Mesendoderm (in vitro differentiated cells): ENCODE data around the gene TOR4A.

Source experiments
- DNase-seq: peaks from one replicate; pipeline ENCODE4 v3.0.0; 2013
- H2AK5ac ChIP-seq: 2 replicates; pipeline ENCODE4 v1.6.1; 2013; ENCODE audit warnings: low read length, inconsistent platforms
- H2BK120ac ChIP-seq: 2 replicates; pipeline ENCODE4 v1.6.1; 2013; ENCODE audit warnings: low read depth, mild to moderate bottlenecking, low read length, moderate library complexity, mixed read lengths
- H2BK15ac ChIP-seq: replicated peaks from 2 replicates; pipeline ENCODE4 v1.6.1; 2013; ENCODE audit warnings: low read depth, mild to moderate bottlenecking, moderate library complexity
- H2BK5ac ChIP-seq: 2 replicates; pipeline ENCODE4 v1.6.1; 2013; ENCODE audit warnings: low read length, inconsistent platforms
- H3K18ac ChIP-seq: 2 replicates; pipeline ENCODE4 v1.6.1; 2013; ENCODE audit warnings: mild to moderate bottlenecking, low read length, mixed read lengths
- H3K23ac ChIP-seq: one replicate; pipeline ENCODE4 v1.6.1; 2013; ENCODE audit warnings: low read length
- H3K27ac ChIP-seq: 2 replicates; pipeline ENCODE4 v1.5.1; 2013; ENCODE audit warnings: low read depth, mild to moderate bottlenecking, inconsistent platforms, low read length, moderate library complexity
- H3K27me3 ChIP-seq: 2 replicates; pipeline ENCODE4 v1.6.1; 2013; ENCODE audit warnings: low read length, control low read depth, mild to moderate bottlenecking, inconsistent platforms; ENCODE audit not compliant: insufficient read depth, poor library complexity
- H3K36me3 ChIP-seq: 2 replicates; pipeline ENCODE4 v1.6.1; 2013; ENCODE audit warnings: low read length, inconsistent platforms; ENCODE audit not compliant: control insufficient read depth, insufficient read depth
- H3K4ac ChIP-seq: one replicate; pipeline ENCODE4 v1.6.1; 2013; ENCODE audit warnings: low read depth, mild to moderate bottlenecking, low read length, moderate library complexity
- H3K4me1 ChIP-seq: 2 replicates; pipeline ENCODE4 v1.6.1; 2013; ENCODE audit warnings: low read depth, low read length, inconsistent platforms; ENCODE audit not compliant: control insufficient read depth
- H3K4me2 ChIP-seq: 2 replicates; pipeline ENCODE4 v1.6.1; 2013; ENCODE audit warnings: low read length
- H3K4me3 ChIP-seq: 2 replicates; pipeline ENCODE4 v1.5.1; 2013; ENCODE audit warnings: mild to moderate bottlenecking, low read length
- H3K56ac ChIP-seq: one replicate; pipeline ENCODE4 v1.6.1; 2013; ENCODE audit warnings: low read length
- H3K79me1 ChIP-seq: 2 replicates; pipeline ENCODE4 v1.6.1; 2013; ENCODE audit warnings: low read length, inconsistent platforms
- H3K79me2 ChIP-seq: 2 replicates; pipeline ENCODE4 v1.6.1; 2013; ENCODE audit warnings: mild to moderate bottlenecking, low read length; ENCODE audit not compliant: control insufficient read depth, insufficient read depth
- H3K9ac ChIP-seq: 2 replicates; pipeline ENCODE4 v1.6.1; 2013; ENCODE audit warnings: low read length, inconsistent platforms
- H4K5ac ChIP-seq: one replicate; pipeline ENCODE4 v1.6.1; 2013; ENCODE audit warnings: low read length
- H4K8ac ChIP-seq: one replicate; pipeline ENCODE4 v1.6.1; 2013; ENCODE audit warnings: low read depth, mild to moderate bottlenecking, control low read depth, low read length, moderate library complexity
- WGBS: extraction: QIAGEN DNeasy Blood & Tissue Kit; methylation state at CpG from one replicate; pipeline ENCODE4 v1.1.7; 2013; ENCODE audit warnings: low lambda C conversion rate, missing lambda C conversion rate; ENCODE audit not compliant: insufficient coverage; ENCODE audit errors: extremely low coverage; 5-methylcytosine and 5-hydroxymethylcytosine counted together

The TOR4A gene

DNA sequence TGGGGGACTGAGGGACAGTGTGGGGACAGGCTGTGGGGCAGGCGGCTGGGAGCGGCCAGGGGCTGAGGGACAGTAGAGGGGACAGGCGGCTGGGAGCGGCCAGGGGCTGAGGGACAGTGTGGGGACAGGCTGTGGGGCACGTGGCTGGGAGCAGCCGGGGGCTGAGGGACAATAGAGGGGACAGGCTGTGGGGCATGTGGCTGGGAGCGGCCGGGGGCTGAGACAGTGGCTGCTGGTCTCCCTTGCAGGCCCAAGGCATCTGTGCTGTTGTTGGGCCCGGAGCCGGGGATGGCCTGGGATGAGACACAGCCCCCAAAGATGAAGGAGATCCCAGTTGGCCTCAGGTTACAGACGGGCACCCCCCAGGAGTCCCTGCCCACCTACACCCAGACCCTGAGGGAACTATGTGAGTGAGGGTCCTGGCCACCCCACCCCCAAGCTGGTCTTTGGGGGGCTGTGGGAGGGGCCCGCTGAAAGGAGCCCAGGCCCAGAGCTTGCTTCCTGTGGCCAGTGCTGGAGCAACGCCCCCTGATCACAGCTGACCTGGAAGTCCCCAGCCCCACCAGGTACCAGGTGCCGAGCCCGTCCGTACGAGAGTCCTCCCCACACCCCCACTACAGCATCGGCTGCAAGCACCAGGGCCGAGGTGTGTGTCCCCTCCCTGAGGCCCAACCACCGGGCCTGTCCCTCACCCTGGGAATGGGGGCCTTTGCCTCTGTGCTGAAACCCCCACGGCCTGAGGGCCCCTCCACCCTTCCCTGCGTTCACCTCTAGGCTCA, 25.8 kb upstream of the TOR4A start:
- no peak overlapping the region for H3K27ac ChIP-seq
- peak overlapping the region; percentile 38 for H3K9ac ChIP-seq
- no peak overlapping the region for H3K4ac ChIP-seq
- peaks cover 9% of the 10 kb centered on the region for H3K4me1 ChIP-seq
- peaks cover 6% of the 10 kb centered on the region for H3K79me1 ChIP-seq
- no CpG with 5 or more reads among the region's 22 CpGs for WGBS
- H4K5ac ChIP-seq = no peak overlapping the region
- H3K27me3 ChIP-seq = no peaks in the 10 kb centered on the region
- DNase-seq = no peak
- H2AK5ac ChIP-seq = peak overlapping the region; percentile 96
- H3K79me2 ChIP-seq = peaks cover 13% of the 10 kb centered on the region
- H2BK5ac ChIP-seq = no peak overlapping the region
- H3K4me3 ChIP-seq = no peak overlapping the region
- H3K23ac ChIP-seq = no peak overlapping the region
- no peak overlapping the region for H4K8ac ChIP-seq
- no peak overlapping the region for H2BK120ac ChIP-seq
- no peaks in the 10 kb centered on the region for H3K36me3 ChIP-seq
- H3K56ac ChIP-seq = peak overlapping the region; percentile 67
- no peak overlapping the region for H3K18ac ChIP-seq
- no peak overlapping the region for H3K4me2 ChIP-seq
- no peak overlapping the region for H2BK15ac ChIP-seq

DNA sequence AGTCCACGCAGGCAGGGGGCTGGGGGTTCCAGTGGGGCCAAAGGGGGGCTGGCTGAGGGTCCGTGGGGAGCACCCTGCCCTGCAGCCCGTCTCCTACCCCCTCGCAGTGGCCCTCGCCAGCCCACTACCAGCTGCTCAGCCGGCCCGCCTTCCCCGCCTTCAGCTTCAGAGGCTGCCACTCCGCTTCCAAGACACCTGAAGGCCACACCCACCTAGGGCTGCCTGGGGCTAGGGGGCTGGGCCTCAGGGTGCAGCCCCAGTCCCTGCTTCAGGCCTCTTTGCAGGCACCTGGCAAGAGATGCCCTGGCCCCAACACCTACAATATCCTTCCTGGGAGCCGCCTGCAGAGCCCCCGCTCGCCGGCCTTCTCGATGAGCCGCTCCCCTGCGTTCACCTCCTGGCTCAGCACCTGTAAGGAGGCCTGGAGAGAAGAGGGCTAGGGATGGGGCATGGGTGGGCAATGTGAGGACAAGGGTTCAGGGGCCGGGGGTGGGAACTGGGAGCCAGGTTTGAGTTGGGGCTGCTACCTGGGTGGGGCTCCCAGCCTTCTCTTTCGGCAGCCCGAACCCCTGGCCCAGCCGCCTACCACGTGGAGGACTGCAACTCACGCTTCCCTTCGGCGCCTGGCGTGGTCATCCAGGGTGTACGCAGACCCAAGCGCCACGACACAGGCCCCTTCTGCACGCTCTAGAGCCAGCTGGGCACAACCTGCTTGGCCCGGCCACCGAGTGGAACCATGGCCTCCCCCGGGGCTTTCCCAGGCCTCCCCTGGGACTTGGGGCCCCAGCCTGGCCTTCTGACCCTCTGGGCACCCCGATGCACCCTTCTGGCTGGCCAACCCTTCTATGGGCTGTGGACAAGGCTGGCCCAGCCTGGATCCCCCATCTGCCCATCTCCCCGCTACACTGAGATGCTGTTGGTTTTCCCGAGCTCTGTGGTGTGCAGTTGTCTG, 24.7 kb upstream of the TOR4A start:
- H3K56ac ChIP-seq = no peak overlapping the region
- no peak for DNase-seq
- no peaks in the 10 kb centered on the region for H3K27me3 ChIP-seq
- no peak overlapping the region for H2BK15ac ChIP-seq
- H3K9ac ChIP-seq = no peak overlapping the region
- H3K23ac ChIP-seq = no peak overlapping the region
- no peak overlapping the region for H3K4me3 ChIP-seq
- peaks cover 16% of the 10 kb centered on the region for H3K79me2 ChIP-seq
- H3K27ac ChIP-seq = no peak overlapping the region
- no peak overlapping the region for H2BK5ac ChIP-seq
- H3K36me3 ChIP-seq = peaks cover 1% of the 10 kb centered on the region
- WGBS = no CpG with 5 or more reads among the region's 35 CpGs
- H3K4me2 ChIP-seq = no peak overlapping the region
- H4K5ac ChIP-seq = no peak overlapping the region
- peaks cover 9% of the 10 kb centered on the region for H3K79me1 ChIP-seq
- no peak overlapping the region for H2AK5ac ChIP-seq
- no peak overlapping the region for H2BK120ac ChIP-seq
- peaks cover 9% of the 10 kb centered on the region for H3K4me1 ChIP-seq
- H4K8ac ChIP-seq = no peak overlapping the region
- H3K4ac ChIP-seq = no peak overlapping the region
- H3K18ac ChIP-seq = no peak overlapping the region

DNA sequence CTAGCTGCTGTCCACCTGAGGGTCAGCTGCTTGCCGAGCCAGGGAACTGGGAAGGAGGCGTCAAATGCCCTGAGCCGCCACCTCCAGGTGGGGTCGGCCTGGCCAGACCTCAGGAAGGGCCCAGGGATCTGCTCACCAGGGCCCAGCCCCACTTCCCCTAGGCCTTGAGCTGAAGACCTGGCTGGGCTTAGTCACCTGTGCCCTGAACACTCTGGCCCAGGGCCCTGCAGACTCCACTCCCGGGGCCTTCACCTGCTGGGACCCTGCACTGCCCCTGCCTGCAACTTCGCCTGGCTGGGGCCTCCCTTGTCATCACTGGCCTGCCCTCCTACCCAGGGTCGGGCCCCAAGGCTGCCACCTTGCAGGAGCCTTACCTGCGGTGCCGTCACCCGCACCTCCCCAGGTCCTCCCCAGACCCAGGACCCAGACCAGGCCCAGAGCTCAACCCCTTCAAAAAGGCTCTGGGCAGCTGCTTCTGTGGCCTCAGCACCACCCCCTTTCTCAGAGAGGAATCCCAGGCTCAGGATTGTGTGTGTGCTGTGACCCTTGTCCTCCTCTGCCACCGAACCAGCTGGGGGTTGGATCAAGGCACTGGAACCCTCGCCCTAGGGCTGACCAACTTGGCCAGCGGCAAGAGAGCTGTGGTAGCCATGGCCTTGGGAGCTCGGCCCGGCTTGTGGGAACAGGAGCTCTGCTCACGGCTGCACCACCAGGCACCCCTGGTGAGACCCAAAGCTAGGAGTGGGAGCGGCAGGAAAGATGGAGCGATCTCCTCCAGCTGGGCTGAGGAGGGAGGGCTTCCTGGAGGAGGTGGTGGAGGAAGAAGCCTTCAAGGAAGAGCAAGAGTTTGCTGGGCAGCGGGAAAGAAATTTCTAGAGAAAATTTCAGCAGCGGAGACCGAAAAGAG, 23.6 kb upstream of the TOR4A start:
- Histone ChIP-seq H3K4ac (peak overlapping the region; percentile 88), H3K4me2 (peak overlapping the region; percentile 70), H4K8ac (no peak overlapping the region), H3K4me1 (peaks cover 9% of the 10 kb centered on the region), H3K79me2 (peaks cover 16% of the 10 kb centered on the region), H3K9ac (peak overlapping the region; percentile 99), H3K79me1 (peaks cover 9% of the 10 kb centered on the region), H2BK15ac (no peak overlapping the region), H3K4me3 (peak overlapping the region; percentile 56), H3K56ac (peak overlapping the region; percentile 99), H2BK120ac (no peak overlapping the region), H3K27me3 (no peaks in the 10 kb centered on the region), H2BK5ac (no peak overlapping the region), H3K36me3 (peaks cover 1% of the 10 kb centered on the region), H3K27ac (no peak overlapping the region), H4K5ac (no peak overlapping the region), H2AK5ac (peak overlapping the region; percentile 74), H3K18ac (peak overlapping the region; percentile 88), H3K23ac (no peak overlapping the region)
- no peak for DNase-seq
- no CpG with 5 or more reads among the region's 21 CpGs for WGBS

DNA sequence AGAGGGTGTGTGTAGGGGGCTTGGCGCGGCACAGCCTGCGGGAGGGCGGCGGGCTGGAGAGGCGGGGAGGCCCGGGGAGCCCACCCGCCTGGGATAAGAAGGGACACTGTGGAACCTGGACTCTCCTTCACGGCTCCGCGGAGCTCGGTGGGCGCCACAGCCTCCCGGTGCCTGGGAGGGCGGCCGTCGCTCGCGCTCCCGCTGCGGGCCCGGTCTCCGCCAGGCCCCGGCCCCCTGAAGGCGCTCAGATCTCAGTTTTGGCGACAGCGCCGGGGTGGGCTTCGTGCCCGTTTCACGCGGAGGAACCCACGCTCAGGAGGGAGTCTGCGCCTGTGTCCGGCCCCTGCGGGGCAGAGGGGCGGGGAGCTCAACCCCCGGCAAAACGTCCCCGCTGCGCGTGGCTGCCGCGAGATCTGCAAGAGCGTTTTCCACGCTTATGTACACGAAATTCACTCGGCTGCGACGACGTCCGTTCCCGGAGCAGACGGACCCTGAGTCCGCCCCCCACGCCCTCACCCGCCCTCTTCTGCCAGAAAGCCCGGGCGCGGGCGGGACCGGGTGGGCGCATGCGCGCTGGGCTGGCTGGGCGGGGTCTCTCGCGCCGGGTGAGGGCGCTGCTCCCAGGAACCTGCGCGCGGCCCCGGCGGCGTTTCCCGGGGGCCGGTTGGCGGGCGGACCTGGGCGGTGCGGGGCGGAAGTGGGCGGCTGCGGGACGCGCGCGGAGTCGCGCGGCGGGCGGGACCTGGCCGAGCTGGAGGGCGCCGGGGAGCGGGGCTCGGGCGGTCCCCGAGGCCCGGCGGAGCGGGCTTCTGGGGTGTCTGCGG, 22.7 kb upstream of the TOR4A start, which contains the start of gene NELFB:
Gene NELFB, plus strand, starts transcription at position 704 of the 824 bp plus-strand sequence.
- H3K27me3 ChIP-seq = no peaks in the 10 kb centered on the region
- peaks cover 9% of the 10 kb centered on the region for H3K4me1 ChIP-seq
- peak within 1 kb of the TSS; percentile 54 for H3K27ac ChIP-seq
- H4K5ac ChIP-seq = no peak within 1 kb of the TSS
- no peak within 1 kb of the TSS for H2BK15ac ChIP-seq
- H3K36me3 ChIP-seq = peaks cover 3% of the 10 kb centered on the region
- peak within 1 kb of the TSS; percentile 99 for H3K56ac ChIP-seq
- no CpG with 5 or more reads among the region's 105 CpGs for WGBS
- no peak within 1 kb of the TSS for H3K23ac ChIP-seq
- H2AK5ac ChIP-seq = peak within 1 kb of the TSS; percentile 74
- peaks cover 9% of the 10 kb centered on the region for H3K79me1 ChIP-seq
- DNase-seq = peak; percentile 88
- H2BK120ac ChIP-seq = peak within 1 kb of the TSS; percentile 1
- H3K4me2 ChIP-seq = peak within 1 kb of the TSS; percentile 70
- peak within 1 kb of the TSS; percentile 82 for H3K4me3 ChIP-seq
- peak within 1 kb of the TSS; percentile 92 for H4K8ac ChIP-seq
- peak within 1 kb of the TSS; percentile 9 for H2BK5ac ChIP-seq
- peak within 1 kb of the TSS; percentile 88 for H3K18ac ChIP-seq
- peak within 1 kb of the TSS; percentile 89 for H3K4ac ChIP-seq
- H3K9ac ChIP-seq = peak within 1 kb of the TSS; percentile 99
- H3K79me2 ChIP-seq = peaks cover 16% of the 10 kb centered on the region
